SKM-1 (cell line): ENCODE results near the gene MRC1.

ENCODE experiments used
- DNase-seq: peaks from one replicate; lab custom pipeline; 2025; ENCODE audit not compliant: unreplicated experiment; lab: John Stamatoyannopoulos, UW

Gene MRC1

GRCh38 chr10:17808971-17809841 is at the start of gene MRC1:
TSS of gene MRC1 (plus strand) at chr10:17809348. CDS start at chr10:17809466, 118 bp downstream.
- no peak for DNase-seq

GRCh38 chr10:17764142-17764541 is 45.0 kb upstream of the MRC1 start:
- DNase-seq: no peak

- DNase-seq: no peak
These were observed 43.5 kb upstream of the MRC1 start for GRCh38 chr10:17765602-17766001.

DNA sequence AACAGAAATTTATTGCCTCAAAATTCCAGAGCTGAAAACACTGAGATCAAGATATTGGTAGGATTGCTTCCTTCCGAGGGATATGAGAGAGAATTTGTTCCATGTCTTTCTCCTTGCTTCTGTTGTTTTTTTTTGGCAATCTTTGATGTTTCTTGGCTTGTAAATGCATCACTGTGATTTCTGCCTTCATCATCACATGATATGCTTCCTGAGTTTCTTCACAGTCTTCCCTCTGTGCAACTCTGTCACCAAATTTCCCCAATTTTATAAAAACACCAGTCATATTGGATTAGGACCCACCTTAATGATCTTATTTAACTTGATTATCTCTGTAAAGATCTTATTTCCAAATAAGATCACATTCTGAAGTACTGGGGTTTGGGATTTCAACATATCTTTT is 42.4 kb upstream of the MRC1 start:
- DNase-seq: no peak

- no peak for DNase-seq
These were observed 40.7 kb upstream of the MRC1 start for GRCh38 chr10:17768496-17768895.

DNA sequence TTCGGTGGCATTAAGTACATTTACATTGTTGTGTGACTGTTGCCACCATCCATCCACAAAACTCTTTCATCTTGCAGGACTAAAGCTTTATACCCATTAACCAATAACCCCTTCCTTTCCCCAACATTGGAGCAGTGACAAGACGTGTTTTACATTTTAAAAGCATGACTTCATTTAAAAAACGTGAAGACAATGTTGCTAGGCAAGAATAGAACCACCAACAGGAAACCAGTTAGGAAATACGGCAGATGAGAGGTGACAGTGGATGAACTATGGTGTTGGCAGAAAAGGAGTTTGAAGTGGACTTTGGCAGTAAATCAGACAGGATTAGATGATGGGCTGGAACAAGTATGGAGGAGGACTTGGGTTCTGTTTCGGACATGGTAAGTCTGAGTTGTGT is 40.2 kb upstream of the MRC1 start:
- DNase-seq: no peak

GRCh38 chr10:17771017-17771416 is 38.1 kb upstream of the MRC1 start:
- peak; percentile 15 for DNase-seq

- no peak for DNase-seq
These were observed 29.4 kb upstream of the MRC1 start for GRCh38 chr10:17779784-17780183.

DNA sequence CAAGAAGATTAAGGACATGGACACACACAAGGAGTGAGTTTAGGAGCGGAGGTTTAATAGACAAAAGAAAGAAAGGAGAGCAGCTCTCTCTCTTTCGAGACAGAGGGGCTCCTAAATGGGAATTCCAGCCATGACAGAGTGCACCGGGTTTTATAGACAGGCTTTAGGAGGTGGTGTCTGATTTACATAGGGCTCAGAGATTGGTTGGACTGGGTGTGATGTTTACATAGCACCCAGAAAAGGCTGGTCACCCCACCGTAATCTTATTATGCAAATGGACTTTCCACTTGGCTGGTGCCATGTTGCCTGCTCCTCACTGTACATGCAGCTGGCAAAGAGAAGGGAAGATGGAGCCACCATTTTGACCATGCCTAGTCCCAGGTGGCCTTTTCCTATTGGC is 28.4 kb upstream of the MRC1 start:
- no peak for DNase-seq

DNA sequence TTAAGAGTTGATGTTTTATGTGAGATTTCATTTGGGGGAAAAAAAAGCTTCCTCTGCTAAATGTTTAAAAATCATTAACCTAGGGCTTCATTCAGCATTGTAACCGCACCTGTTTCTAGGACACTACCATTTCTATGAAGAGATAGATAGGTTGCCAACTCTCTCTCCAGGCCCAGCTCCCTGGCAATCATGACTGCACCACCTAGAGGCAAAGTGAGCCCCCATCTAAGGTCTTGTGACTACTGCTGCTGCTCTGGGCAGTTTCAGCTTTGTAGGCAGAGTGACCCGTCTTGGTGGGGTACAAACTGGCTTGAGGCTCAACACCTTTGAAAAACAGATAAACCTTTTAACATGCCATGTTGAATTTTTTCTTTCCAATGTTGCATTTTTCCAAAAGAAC is 27.3 kb upstream of the MRC1 start:
- no peak for DNase-seq

GRCh38 chr10:17782921-17783665 is 26.1 kb upstream of the MRC1 start:
- DNase-seq: no peak

DNA sequence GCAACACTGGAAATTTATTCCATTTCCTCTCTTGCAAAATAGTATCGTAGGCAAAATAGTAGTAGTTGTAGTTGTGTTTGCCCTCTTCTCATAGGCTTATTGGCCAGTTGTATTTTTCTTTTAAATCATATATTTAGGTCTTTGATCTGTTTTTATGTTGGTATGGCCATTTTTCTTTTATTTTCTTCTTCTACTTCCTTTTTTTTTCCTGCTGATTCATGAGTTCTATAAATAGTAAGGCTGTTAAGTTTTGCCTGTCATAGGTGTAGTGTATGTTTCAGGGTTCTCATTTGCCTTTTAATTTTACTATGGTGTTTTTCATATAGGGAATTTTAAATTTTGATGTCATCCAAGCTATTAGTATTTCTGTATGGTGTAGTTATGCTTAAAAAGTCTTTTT is 25.4 kb upstream of the MRC1 start:
- DNase-seq: no peak

GRCh38 chr10:17784688-17785087 is 24.5 kb upstream of the MRC1 start:
- DNase-seq: no peak

GRCh38 chr10:17785276-17785930 is 23.7 kb upstream of the MRC1 start:
- DNase-seq: peak; percentile 0

- DNase-seq: no peak
These were observed 21.8 kb upstream of the MRC1 start for GRCh38 chr10:17787087-17787961.

- no peak for DNase-seq
These were observed 20.5 kb upstream of the MRC1 start for GRCh38 chr10:17788646-17789045.

GRCh38 chr10:17789396-17789795 is 19.8 kb upstream of the MRC1 start:
- DNase-seq: no peak

DNA sequence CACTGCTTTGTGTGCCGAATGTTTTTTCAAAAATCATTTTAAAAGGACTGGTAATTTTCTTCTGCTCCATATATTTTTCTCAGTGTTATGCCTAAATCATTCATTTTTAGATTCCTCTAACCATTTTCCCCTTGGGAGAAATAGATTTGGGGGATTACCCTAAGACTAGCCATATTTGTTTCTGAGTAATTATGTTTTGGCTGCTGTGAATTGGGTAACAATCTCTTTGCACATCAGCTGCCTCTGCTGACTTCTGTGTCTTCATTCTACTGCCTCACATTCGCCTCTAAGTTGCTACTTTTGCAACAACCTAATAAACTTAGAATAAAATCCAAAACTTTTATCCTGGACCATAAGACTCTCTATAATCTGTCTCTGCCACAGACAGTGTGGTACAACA is 18.5 kb upstream of the MRC1 start:
- DNase-seq: no peak

DNA sequence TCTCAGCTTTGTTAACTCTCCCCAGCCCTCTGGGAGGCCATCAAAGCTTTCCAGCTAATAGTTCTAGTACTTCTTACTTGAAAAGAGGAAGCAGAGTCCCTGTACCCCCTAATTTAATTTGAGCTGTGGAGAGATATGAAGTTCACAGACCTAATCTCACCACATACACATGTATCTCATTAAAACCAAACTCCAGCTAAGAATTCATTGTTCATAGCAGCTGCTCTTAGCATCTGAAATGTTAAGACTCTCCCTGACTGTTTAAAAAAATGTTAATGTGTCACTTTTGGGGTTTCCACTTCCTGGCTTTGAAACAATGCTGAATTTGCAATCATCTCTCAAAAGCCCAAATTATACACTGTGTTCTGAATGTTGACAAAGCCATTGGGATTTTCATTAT is 16.2 kb upstream of the MRC1 start:
- DNase-seq: no peak

GRCh38 chr10:17793823-17794644 is 15.1 kb upstream of the MRC1 start:
- no peak for DNase-seq
